Activated gamma-delta T cell treated with Interleukin-2 at 50 U/mL for 16 hours (primary cell): ENCODE data around the gene SPRY4.
"Not testable (repeated sequence)": the region's sequence is repeated elsewhere in the genome, so short reads cannot be mapped to it uniquely, and the experiment has no call there.

Experiments used
- DNase-seq: peaks from one replicate; pipeline ENCODE4 v3.0.0-alpha.2; 2020

Gene SPRY4

GRCh38 chr5:142333749-142334148 lies 8.9 kb upstream of the SPRY4 start:
- not testable (repeated sequence) for DNase-seq

GRCh38 chr5:142330444-142330843 lies 5.6 kb upstream of the SPRY4 start:
- DNase-seq: no peak

GRCh38 chr5:142330026-142330425 lies 5.2 kb upstream of the SPRY4 start:
- DNase-seq: no peak

GRCh38 chr5:142327111-142327842 lies 2.5 kb upstream of the SPRY4 start:
- no peak for DNase-seq

GRCh38 chr5:142326480-142326938 lies 1.7 kb upstream of the SPRY4 start:
- DNase-seq: no peak

- DNase-seq: peak; percentile 12
Measured at GRCh38 chr5:142325725-142326479, 1.1 kb upstream of the SPRY4 start.

GRCh38 chr5:142324136-142324870 lies 518 bp downstream of the SPRY4 start:
- no peak for DNase-seq

- no peak for DNase-seq
Measured at GRCh38 chr5:142323480-142324135, 1.2 kb downstream of the SPRY4 start.

GRCh38 chr5:142322747-142323479 lies 1.9 kb downstream of the SPRY4 start:
- no peak for DNase-seq

GRCh38 chr5:142322403-142322746 lies 2.4 kb downstream of the SPRY4 start:
- DNase-seq: no peak

GRCh38 chr5:142320851-142321560 lies 3.8 kb downstream of the SPRY4 start:
- DNase-seq: no peak

- DNase-seq: no peak
Measured at GRCh38 chr5:142320430-142320738, 4.4 kb downstream of the SPRY4 start.

- DNase-seq: no peak
Measured at GRCh38 chr5:142319560-142320429, 5.0 kb downstream of the SPRY4 start.

GRCh38 chr5:142319105-142319504 lies 5.7 kb downstream of the SPRY4 start:
- DNase-seq: no peak

GRCh38 chr5:142317753-142318152 lies 7.1 kb downstream of the SPRY4 start:
- no peak for DNase-seq

- DNase-seq: no peak
Measured at GRCh38 chr5:142317173-142317572, 7.6 kb downstream of the SPRY4 start.

- no peak for DNase-seq
Measured at GRCh38 chr5:142316681-142317080, 8.1 kb downstream of the SPRY4 start.

GRCh38 chr5:142316051-142316450 lies 8.8 kb downstream of the SPRY4 start:
- no peak for DNase-seq

- DNase-seq: no peak
Measured at GRCh38 chr5:142315096-142315900, 9.5 kb downstream of the SPRY4 start.

GRCh38 chr5:142314606-142315005 lies 10.2 kb downstream of the SPRY4 start:
- no peak for DNase-seq
